Activated naive CD8-positive, alpha-beta T cell treated with anti-CD3 and anti-CD28 coated beads, Interleukin-2, amount 50 U/mL, for 24 hours (primary cell): ENCODE data around the gene WNT7B.

ENCODE experiments used
- ATAC-seq: fragments of 150-1000 bp; cut with Tn5 transposase; one replicate; pipeline ENCODE4 v1.10.0; 2021
- DNase-seq: peaks from one replicate; pipeline ENCODE4 v3.0.0; 2021
- H3K27ac Mint-ChIP-seq: one replicate; pipeline ENCODE4 v1.8.0; 2021; ENCODE audit warnings: mild to moderate bottlenecking, mixed read lengths
- H3K27me3 Mint-ChIP-seq: one replicate; pipeline ENCODE4 v1.8.0; 2021; ENCODE audit warnings: mixed read lengths
- H3K36me3 Mint-ChIP-seq: one replicate; pipeline ENCODE4 v1.8.0; 2021; ENCODE audit warnings: low read depth, mixed read lengths
- H3K4me1 Mint-ChIP-seq: one replicate; pipeline ENCODE4 v1.8.0; 2021; ENCODE audit warnings: mixed read lengths
- H3K4me3 Mint-ChIP-seq: one replicate; pipeline ENCODE4 v1.8.0; 2021; ENCODE audit warnings: mild to moderate bottlenecking, moderate library complexity, mixed read lengths
- H3K9me3 Mint-ChIP-seq: one replicate; pipeline ENCODE4 v1.8.0; 2021; ENCODE audit warnings: mixed read lengths

Gene WNT7B

DNA sequence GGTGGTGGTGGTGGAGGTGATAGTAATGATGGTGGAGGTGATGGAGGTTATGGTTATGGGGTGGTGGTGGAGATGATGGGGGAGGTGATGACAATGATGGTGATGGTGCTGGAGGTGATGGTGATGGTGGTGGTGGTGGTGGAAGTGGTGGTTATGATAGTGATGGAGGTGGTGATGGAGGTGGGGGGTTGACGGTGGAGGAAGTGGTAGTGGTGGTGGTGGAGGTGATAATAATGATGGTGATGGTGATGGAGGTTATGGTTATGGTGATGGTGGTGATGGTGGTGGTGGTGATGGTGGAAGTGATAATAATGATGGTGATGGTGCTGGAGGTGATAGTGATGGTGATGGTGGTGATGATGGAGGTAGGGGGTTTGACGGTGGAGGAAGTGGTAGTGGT, 16.9 kb upstream of the WNT7B start:
- DNase-seq (no peak), ATAC-seq (no peak)
- H3K36me3 Mint-ChIP-seq: no peaks in the 10 kb centered on the region
- H3K27ac Mint-ChIP-seq: peak overlapping the region; percentile 1
- H3K9me3 Mint-ChIP-seq: no peaks in the 10 kb centered on the region
- H3K27me3 Mint-ChIP-seq: peaks cover 3% of the 10 kb centered on the region
- no peaks in the 10 kb centered on the region for H3K4me1 Mint-ChIP-seq
- no peak overlapping the region for H3K4me3 Mint-ChIP-seq

DNA sequence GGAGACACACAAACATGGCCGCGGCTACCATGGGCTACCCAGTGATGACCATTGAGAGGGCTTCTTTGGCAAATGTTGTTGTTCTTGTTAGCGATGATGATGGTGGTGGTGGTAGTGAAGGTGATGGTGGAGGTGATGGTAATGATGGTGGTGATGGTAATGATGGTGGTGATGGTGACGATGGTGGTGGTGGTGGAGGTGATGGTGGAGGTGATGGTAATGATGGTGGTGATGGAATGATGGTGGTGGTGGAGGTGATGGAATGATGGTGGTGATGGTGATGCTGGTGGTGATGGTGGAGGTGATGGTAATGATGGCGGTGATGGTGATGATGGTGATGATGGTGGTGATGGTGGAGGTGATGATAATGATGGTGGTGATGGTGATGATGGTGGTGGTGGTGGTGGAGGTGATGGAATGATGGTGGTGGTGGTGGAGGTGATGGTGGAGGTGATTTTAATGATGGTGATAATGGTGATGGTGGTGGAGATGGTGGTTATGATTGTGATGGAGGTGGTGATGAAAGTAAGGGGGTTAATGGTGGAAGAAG, 16.3 kb upstream of the WNT7B start:
- Mint-ChIP-seq H3K27ac (no peak overlapping the region), H3K36me3 (no peaks in the 10 kb centered on the region), H3K9me3 (no peaks in the 10 kb centered on the region), H3K4me3 (no peak overlapping the region), H3K4me1 (no peaks in the 10 kb centered on the region), H3K27me3 (peaks cover 3% of the 10 kb centered on the region)
- DNase-seq (no peak), ATAC-seq (no peak)

DNA sequence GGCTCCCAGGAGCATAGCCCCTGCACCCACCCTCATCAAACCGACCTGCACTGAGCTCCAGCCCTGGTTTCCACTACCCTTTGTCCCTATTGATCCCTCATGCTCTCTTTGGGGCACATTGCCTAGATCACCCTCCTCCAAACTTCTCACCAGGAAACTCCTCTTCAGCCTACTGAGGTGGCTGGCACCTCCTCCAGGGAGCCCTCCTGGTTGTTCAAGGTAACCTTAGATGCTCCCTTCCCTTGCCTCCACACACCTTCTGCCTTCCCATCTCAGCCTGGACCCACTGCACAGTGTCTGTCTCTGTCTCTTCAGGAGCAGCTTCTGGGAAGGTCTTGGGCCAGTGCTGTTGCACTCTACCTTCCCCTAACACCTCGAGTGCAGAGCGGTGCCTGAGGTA, 15.8 kb upstream of the WNT7B start:
- Mint-ChIP-seq H3K27me3 (peaks cover 3% of the 10 kb centered on the region), H3K36me3 (no peaks in the 10 kb centered on the region), H3K27ac (no peak overlapping the region), H3K9me3 (no peaks in the 10 kb centered on the region), H3K4me3 (no peak overlapping the region), H3K4me1 (no peaks in the 10 kb centered on the region)
- ATAC-seq (no peak), DNase-seq (no peak)

DNA sequence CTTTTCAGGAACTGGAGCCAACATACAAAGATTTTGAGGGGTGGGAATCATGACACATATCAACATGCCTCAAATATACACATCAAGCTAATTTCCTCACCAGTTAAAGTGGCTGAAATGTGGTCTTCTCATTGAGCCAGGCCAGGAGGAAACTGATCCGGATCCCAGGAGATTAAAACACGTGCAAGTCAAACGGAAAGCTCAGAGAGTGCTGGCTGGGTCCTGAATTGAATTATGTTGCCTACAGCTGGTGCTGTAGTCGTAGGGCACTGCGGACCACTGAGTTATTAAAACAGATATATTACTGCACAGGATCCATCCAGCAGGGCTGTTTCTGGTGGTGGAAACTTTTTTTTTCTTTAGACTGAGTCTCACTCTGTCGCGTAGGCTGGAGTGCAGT, 14.1 kb upstream of the WNT7B start:
- peaks cover 5% of the 10 kb centered on the region for H3K27me3 Mint-ChIP-seq
- no peaks in the 10 kb centered on the region for H3K9me3 Mint-ChIP-seq
- DNase-seq: no peak

DNA sequence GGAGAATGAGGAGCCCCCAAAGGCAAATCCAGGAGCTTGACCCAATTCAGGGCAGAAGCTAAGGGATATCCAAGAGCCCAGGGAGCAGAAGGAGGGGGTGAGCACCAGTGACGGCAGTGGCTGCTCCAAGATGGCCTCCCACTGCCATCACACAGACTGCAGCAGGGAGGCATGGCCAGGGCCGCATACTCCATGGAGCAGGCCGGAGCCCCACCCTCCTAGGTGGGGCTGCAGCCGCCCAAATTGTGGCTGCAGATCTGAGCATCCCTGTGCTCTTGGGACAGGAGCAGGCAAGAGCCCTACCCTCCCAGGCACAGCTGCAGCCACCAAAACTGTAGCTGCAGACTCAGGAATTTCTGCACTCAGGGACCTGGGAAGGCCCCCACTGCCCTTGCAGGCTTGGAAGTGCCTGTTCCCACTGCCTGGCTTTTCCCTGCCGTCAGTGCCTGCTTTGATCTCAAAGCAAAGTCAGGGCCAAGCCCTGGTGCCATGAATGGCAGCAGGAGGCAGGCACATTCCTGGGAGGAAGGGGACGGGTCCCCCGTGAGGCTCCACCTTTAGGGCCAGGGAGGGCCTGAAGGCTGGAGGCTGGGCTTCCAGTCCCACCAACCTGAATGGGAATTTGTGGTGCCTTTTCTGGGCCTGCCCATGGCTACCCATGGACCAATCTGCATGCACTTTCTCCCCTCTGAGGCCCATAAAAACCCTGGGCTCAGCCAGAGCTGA, 10.3 kb upstream of the WNT7B start:
- H3K4me3 Mint-ChIP-seq: no peak overlapping the region
- ATAC-seq (no peak), DNase-seq (no peak)
- peaks cover 2% of the 10 kb centered on the region for H3K27me3 Mint-ChIP-seq
- H3K36me3 Mint-ChIP-seq: no peaks in the 10 kb centered on the region
- no peaks in the 10 kb centered on the region for H3K9me3 Mint-ChIP-seq
- no peaks in the 10 kb centered on the region for H3K4me1 Mint-ChIP-seq
- no peak overlapping the region for H3K27ac Mint-ChIP-seq

More for the DNA sequence above, 14.1 kb upstream of the WNT7B start:
- no peaks in the 10 kb centered on the region for H3K4me1 Mint-ChIP-seq
- no peak overlapping the region for H3K27ac Mint-ChIP-seq
- H3K4me3 Mint-ChIP-seq: no peak overlapping the region
- no peaks in the 10 kb centered on the region for H3K36me3 Mint-ChIP-seq
- ATAC-seq: no peak

DNA sequence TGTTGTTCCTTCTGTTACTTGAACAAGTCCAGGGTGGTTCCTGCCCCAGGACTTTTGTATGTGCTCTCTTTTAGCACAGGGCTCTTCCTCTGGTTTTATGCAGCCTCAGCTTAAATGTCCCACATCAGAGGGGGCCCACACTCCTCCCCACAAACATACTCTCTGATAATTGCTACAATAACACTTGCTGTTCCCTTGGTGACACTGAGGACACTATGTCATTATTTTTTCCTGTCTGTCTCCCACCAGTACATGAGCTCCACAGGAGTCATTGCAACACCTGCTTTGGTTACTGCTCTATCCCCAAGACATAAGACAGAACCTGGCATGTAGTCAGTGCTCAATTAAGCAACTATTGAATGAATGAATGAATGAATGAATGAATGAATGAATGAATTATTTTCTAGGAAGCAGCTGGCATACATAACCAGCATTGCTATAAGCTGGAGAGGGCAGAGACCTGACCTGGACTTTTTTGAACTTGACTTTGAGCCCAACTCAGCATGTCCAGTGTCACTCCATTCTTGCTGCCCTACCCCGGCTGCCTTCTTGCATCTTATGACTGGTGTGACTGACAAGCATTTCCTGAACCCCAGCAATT, 7.5 kb upstream of the WNT7B start:
- H3K27ac Mint-ChIP-seq: no peak overlapping the region
- H3K36me3 Mint-ChIP-seq: no peaks in the 10 kb centered on the region
- H3K4me3 Mint-ChIP-seq: no peak overlapping the region
- no peaks in the 10 kb centered on the region for H3K4me1 Mint-ChIP-seq
- ATAC-seq (no peak), DNase-seq (no peak)
- peaks cover 2% of the 10 kb centered on the region for H3K27me3 Mint-ChIP-seq
- no peaks in the 10 kb centered on the region for H3K9me3 Mint-ChIP-seq

DNA sequence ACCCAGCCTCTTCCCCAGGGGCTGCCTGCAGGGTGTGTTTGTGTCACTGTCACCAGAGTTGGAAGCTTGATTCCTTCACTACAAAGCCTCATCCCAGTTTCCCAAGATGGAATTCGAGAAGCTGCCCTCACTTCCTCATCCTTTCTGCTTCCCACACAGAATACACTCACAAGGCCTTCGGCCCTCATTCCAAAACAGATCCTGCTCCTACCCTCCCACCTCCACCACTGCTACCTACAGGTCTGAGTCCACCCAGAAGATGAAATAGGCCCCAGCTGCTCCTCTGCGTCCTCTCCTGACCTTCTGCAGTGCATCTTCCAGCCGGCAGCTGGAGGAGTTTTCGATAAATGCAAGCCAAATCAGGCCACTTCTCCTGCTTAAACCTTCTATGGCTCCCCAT, 6.8 kb upstream of the WNT7B start:
- H3K36me3 Mint-ChIP-seq: no peaks in the 10 kb centered on the region
- H3K27ac Mint-ChIP-seq: no peak overlapping the region
- peaks cover 2% of the 10 kb centered on the region for H3K27me3 Mint-ChIP-seq
- DNase-seq (no peak), ATAC-seq (no peak)
- H3K4me3 Mint-ChIP-seq: no peak overlapping the region
- no peaks in the 10 kb centered on the region for H3K9me3 Mint-ChIP-seq
- H3K4me1 Mint-ChIP-seq: no peaks in the 10 kb centered on the region

DNA sequence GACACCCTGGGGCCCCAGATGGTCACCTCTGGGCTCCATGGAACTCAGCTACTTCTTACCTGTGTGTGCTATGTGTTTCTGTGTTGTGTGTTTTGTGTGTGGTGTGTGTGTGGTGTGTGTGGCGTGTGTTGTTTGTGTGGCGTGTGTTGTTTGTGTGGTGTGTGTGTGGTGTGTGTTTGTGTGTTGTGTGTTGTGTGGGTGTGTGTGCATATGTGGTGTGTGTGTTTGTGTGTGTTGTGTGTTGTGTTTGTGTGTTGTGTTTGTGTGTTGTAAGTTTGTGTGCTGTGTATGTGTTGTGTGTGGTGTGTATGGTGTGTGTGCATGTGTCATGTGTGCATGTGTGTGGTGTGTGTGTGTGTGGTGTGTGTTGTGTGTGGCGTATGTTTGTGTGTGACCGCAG, 3.8 kb upstream of the WNT7B start:
- peaks cover 7% of the 10 kb centered on the region for H3K4me1 Mint-ChIP-seq
- peaks cover 8% of the 10 kb centered on the region for H3K27me3 Mint-ChIP-seq
- DNase-seq: no peak
- no peak for ATAC-seq
- no peak overlapping the region for H3K4me3 Mint-ChIP-seq
- no peak overlapping the region for H3K27ac Mint-ChIP-seq
- no peaks in the 10 kb centered on the region for H3K36me3 Mint-ChIP-seq
- no peaks in the 10 kb centered on the region for H3K9me3 Mint-ChIP-seq

DNA sequence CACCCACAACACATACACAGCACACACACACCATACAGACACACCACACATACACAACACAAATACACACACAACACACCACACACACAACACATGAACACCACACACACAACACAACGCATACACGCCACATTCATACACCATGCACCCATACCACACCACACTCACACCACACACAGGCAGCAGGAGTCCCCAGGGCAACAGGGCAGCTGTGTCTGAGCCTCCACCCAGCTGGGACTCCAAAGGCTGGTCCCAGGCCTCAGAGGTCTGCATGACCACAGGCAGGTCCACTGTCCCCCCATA, 3.3 kb upstream of the WNT7B start:
- H3K36me3 Mint-ChIP-seq: no peaks in the 10 kb centered on the region
- H3K27me3 Mint-ChIP-seq: peaks cover 12% of the 10 kb centered on the region
- DNase-seq (no peak), ATAC-seq (no peak)
- no peaks in the 10 kb centered on the region for H3K9me3 Mint-ChIP-seq
- H3K4me1 Mint-ChIP-seq: peaks cover 7% of the 10 kb centered on the region
- H3K4me3 Mint-ChIP-seq: no peak overlapping the region
- no peak overlapping the region for H3K27ac Mint-ChIP-seq

DNA sequence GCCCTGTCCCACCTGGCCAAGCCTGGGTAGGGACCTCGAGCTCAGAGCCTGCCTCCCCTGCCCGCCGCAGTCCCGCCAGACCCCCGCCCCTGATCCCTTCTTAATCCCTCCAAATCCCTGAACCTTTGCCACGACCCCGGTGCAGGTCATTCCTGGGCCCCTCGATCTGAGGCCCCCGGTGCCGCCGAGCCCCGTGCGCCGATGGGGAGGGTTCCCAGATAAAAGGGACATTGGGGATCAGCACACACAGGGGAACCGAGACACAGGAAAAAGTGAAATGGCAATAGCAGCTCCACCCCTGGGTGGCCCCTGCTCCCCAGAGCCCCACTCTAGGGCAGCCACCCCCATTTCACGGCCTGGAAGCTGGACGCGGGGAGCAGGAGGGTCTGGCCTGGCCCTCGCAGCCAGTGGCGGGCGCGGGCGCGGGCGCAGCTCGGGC, 1.3 kb upstream of the WNT7B start:
- H3K4me3 Mint-ChIP-seq: no peak overlapping the region
- no peak for ATAC-seq
- peaks cover 28% of the 10 kb centered on the region for H3K27me3 Mint-ChIP-seq
- no peak overlapping the region for H3K27ac Mint-ChIP-seq
- no peaks in the 10 kb centered on the region for H3K36me3 Mint-ChIP-seq
- H3K9me3 Mint-ChIP-seq: no peaks in the 10 kb centered on the region
- peaks cover 10% of the 10 kb centered on the region for H3K4me1 Mint-ChIP-seq
- no peak for DNase-seq

DNA sequence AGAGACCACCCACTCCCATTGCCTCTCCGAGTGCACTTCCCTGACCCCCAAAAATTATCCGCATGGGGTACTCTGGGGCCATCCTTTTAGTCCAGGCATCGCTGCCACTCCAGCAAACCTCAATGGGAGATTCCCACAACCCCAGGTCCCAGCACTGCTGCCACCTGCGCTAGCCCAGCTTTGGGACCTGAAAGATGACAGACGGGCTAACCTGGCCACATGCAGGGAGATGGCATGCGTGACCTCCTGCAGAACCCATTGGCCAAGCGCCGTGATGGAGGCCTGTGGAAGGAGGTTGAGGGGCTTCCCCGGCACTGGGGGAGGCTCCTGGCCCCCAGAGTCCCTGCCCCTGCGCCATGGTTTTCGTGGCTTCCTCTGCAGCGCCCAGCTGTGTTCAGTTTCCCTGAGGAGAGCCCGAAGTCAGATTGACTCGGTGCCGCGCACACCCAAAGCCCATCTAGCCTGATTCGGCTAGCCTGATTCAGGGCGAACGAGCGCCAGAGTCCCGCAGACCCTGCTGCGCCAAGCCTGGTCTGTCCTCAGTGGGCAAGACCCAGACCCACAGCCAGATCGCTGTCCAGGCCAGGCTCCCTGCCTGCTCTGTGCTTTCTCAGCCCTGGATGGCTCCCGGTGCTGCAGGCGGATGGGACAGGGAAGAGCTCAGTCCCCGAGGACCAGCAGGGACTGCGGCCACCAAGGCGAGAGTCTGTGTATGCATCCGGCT, 751 bp upstream of the WNT7B start:
- ATAC-seq (no peak), DNase-seq (no peak)
- Mint-ChIP-seq H3K4me3 (no peak overlapping the region), H3K27ac (no peak overlapping the region), H3K9me3 (no peaks in the 10 kb centered on the region), H3K27me3 (peaks cover 32% of the 10 kb centered on the region), H3K36me3 (no peaks in the 10 kb centered on the region), H3K4me1 (peaks cover 10% of the 10 kb centered on the region)

DNA sequence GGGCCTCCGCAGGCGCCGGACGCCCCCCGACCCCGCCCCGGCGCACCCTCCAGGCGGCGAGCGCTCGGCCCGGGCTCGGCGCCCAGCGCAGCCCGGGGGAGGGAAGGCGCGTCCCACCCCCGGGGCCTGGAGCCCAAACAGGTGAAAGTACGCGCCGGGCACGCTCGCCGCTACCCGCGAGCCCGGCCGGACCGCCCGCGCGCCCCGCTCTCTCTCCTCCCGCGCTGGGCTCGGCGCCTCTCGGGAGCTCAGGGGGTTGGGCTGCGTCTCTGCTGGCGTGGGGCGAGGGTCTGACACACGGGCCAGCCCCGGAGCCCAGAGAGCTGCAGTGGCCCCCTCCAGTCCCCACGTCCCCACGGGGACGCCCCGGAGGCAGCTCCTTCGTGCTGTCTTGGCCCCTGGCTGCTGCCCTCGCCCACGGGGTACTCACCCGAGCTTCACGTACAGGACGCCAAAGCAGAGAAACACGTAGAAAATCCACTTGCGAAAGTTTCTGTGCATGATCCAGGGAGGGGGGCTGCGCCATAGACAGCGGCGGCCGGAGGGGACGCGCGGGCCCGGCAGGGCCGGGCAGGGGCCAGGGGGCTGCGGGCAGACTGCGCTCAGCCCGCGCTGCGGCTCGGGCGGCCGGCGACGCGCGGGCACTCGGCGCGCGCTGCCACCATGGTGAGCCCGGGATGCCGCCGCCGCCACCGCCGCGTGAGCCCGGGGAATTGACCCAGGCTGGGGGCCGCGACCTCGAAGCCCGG, 534 bp downstream of the WNT7B start:
- Mint-ChIP-seq H3K4me3 (no peak overlapping the region), H3K27ac (no peak overlapping the region), H3K4me1 (peaks cover 10% of the 10 kb centered on the region), H3K36me3 (no peaks in the 10 kb centered on the region), H3K9me3 (no peaks in the 10 kb centered on the region), H3K27me3 (peaks cover 32% of the 10 kb centered on the region)
- no peak for DNase-seq
- no peak for ATAC-seq

DNA sequence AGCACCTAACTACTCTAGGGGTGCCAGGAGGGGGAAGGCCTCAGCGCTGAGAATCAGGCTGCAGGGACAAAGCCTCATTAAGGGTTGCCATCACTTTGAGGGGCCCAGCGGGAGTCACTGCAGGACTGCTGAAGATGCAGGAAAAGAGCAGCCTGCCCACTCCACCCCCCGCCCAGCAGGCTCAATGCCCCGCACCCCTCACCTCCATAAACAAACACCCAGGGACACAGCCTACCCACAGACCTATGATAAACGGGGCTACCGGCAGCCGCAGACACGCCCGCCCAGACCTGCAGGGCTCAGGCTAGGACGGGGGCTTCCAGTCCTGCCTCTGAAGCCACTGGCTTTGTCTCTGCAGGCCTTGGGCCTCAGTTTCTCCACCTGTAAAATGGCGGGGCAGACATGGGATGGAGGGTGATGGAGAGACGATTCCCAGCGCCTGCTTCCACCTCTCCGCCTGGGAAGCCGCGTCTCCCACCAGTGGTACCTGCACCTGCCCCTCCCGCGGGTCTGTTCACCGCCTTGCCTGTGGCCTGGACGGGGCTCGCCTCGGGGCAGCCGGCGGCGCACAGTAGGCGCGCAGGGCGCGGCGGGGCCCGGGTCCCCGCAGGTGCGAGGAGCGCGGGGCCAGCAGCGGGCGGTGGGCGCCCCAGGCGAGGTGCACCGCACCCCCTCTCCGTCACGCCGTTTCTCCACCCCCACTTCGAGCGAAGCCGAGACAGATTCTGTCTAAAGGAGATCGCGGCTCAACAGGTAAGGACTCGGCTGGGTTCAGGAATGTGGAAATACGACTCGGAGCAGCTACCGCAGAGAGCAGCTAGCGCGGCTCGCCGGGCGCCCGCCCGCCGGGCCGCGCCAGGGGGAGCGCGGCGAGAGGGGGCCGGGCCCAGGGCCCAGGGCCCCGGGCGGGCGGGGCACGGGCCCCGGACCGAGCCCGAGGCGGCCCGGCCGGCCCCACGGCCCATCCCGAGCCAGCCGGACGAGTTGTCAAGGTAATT, 1.5 kb downstream of the WNT7B start:
- peaks cover 37% of the 10 kb centered on the region for H3K27me3 Mint-ChIP-seq

DNA sequence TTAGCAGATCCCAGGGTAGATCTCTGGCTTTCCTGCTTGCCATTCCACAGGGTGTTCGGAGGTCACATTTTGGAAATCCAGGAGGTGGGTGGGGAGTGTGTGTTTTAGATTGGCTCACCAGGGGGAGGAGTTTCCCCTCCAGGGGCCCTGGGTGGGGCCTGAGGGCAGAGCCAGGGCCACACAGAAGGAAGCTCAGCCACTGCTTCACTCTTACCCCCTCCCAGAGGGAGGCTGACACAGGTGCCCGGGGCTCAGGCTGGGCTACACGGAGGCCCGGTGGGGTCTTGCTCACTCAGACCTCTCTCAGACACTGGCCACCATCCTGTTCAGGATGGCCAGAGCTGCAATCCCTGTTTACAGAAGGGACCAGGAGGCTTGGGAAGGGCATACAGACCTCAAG, 2.5 kb downstream of the WNT7B start:
- Mint-ChIP-seq H3K9me3 (no peaks in the 10 kb centered on the region), H3K4me1 (peaks cover 10% of the 10 kb centered on the region), H3K36me3 (no peaks in the 10 kb centered on the region), H3K27me3 (peaks cover 44% of the 10 kb centered on the region), H3K27ac (no peak overlapping the region), H3K4me3 (no peak overlapping the region)
- no peak for ATAC-seq
- DNase-seq: no peak

More for the DNA sequence above, 1.5 kb downstream of the WNT7B start:
- Mint-ChIP-seq H3K4me3 (no peak overlapping the region), H3K36me3 (no peaks in the 10 kb centered on the region), H3K4me1 (peaks cover 10% of the 10 kb centered on the region), H3K9me3 (no peaks in the 10 kb centered on the region), H3K27ac (no peak overlapping the region)
- DNase-seq: no peak
- no peak for ATAC-seq
